NCI-H2107 treated with DMSO at 0.1 percent for 48 hours (cell line): Measurements from ENCODE around the gene STAC3.

Experiments
- DNase-seq: peaks from one replicate; lab custom pipeline; 2025; ENCODE audit not compliant: unreplicated experiment; lab: John Stamatoyannopoulos, UW

Gene STAC3

GRCh38 chr12:57195611-57196371, 55.2 kb downstream of the STAC3 start:
- DNase-seq = no peak

GRCh38 chr12:57195186-57195585, 55.8 kb downstream of the STAC3 start:
- DNase-seq = no peak

- DNase-seq = no peak
Observed at GRCh38 chr12:57194253-57194652, 56.7 kb downstream of the STAC3 start.

- no peak for DNase-seq
Observed at GRCh38 chr12:57193706-57194245, 57.2 kb downstream of the STAC3 start.
